HK-2 (cell line): Measurements from ENCODE around the gene PRAMEF17.
"Not testable (repeated sequence)": the region's sequence is repeated elsewhere in the genome, so short reads cannot be mapped to it uniquely, and the experiment has no call there.

Experiments used
- DNase-seq: peaks from one replicate; pipeline ENCODE4 v3.0.0-alpha.2; 2018; ENCODE audit not compliant: unreplicated experiment

The PRAMEF17 gene, protein sequence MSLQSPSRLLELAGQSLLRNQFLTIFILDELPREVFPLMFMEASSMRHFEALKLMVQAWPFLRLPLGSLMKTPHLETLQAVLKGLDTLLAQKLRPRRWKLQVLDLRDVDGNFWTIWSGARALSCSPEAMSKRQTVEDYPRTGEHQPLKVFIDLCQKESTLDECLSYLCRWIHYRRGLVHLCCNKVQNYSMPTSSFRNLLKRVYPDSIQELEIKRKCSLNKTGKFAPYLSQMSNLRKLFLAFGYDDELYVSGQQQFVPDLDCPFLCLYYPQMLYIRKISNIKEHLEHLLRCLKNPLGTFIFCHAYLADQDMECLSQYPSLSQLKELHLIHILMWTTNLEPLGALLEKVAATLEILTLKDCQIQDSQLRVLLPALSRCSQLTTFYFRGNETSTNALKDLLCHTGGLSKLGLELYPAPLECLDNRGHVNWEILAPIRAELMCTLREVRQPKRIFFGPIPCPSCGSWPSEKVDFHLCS

DNA sequence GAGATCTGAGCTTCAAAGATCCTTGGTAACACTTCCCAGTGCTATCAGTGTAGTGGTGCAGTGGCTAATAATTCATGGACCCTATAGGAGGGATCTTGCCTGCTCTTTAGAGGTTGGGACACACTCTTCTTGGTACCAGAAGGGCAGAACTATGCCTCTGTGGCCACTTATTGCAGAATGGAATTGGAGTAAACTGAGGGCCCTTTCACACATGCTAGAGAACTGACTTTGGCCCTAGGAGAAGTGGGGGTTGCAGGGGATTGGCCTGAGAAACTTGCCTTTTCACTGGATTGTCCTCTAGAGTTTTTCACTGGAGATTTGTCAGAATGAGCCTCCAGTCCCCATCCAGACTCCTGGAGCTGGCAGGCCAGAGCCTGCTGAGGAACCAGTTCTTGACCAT is at the start of gene PRAMEF17:
PRAMEF17 (plus strand) TSS at position 301 of the 400 bp plus-strand sequence; CDS start at position 327, 26 bp downstream.
- not testable (repeated sequence) for DNase-seq

DNA sequence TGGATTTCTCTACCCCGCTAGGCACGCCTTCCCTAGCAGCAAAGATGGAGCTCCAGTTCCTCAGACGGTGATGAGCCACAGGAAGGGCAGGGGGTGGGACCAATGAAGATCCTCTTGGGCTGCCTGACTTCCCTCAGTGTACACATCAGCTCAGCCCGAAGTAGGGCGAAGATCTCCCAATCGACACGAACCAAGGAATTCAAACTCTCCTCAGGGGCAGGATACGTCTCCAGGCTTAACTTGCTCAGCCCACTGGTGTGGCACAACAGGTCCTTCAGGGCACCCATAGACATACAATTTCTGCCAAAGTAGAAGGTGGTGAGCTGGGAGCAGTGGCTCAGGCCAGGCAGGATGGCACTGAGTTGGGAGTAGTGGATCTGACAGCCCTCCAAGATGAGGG is 46.9 kb upstream of the PRAMEF17 start:
- DNase-seq, result not testable (repeated sequence)

DNA sequence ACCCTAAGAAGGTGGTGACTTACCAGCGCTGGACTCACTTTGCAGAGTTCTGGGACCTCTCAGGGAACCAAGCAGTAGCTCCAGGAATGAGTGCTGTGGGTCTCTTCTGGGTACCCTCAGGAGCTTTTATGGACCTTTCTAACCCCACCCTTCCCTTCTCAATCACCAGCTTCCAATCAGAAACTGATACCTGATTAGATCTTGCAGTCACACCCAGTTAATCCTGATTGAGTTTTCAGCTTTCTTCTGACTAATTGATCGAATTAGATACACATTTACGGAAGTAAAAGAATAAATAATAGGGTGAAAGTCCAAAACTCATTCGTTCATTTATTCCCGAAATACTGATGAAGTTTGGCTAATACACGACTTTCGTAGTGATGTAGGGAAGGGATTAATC is 42.4 kb upstream of the PRAMEF17 start, which contains the start of gene PRAMEF14:
PRAMEF14 (minus strand) TSS at position 101 of the 400 bp plus-strand sequence. CDS start 1,820 bp downstream, outside the sequence.
- not testable (repeated sequence) for DNase-seq

DNA sequence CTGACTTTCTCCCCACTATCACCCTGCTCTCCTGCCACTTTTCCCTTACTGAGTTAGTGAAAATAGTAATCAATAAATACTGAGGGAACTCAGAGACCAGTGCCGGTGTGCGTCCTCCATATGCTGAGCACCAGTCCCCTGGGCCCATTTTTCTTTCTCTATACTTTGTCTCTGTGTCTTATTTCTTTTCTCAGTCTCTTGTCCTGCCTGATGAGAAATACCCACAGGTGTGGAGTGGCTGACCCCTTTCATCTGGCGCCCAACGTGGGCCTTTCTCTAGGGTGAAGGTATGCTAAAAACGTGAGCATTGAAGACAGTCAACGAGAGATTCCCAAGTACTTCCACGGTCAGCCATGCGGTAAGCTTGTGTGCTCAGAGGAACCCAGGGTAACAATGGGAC is 36.0 kb upstream of the PRAMEF17 start:
- DNase-seq, result not testable (repeated sequence)

DNA sequence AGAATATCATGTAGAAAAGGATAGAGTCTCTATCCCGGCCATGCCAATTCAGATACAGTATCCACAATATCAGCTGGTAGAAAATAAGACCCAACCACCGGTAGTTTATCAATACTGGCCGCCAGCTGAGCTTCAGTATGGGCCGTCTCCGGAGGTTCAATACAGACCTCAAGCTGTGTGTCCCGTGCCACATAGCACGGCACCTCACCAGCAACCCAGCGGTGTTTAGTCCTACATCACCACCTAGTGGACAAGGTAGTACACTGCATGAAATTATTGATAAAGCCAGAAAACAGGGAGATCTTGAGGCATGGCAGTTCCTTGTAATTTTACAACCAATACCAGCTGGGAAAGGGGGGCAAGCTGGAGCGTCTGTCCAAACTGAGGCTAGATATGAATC is 35.0 kb upstream of the PRAMEF17 start:
- DNase-seq, result not testable (repeated sequence)

DNA sequence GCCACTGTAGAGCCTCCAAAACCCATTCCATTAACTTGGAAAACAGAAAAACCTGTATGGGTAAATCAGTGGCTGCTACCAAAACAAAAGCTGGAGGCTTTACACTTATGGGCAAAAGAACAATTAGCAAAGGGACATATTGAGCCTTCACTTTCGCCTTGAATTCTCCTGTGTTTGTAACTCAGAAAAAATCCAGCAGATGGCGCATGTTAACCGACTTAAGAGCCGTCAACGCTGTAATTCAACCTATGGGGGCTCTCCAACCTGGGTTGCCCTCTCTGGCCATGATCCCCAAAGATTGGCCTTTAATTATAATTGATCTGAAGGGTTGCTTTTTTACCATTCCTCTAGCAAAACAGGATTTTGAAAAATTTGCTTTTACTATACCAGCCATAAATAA is 32.7 kb upstream of the PRAMEF17 start:
- peak; percentile 8 for DNase-seq

DNA sequence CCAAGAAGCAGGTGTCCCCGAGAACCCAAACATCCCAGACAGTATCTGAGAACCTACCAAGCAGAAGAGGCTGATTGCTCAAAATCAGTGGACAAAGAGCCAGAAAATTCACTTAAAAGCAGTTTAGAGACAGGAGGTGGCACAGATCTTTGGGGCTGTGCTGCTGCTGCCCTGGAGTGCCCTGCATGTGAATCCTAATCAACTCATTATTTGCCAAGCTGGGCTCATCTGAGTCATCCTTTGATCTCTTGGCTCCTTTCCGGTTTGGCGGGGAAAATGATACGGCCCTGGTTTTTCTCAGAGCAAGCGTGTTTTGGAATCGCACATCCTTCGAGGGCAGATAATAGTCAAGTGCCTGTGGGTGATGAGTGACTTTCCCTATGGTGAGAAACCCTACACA is 27.1 kb upstream of the PRAMEF17 start:
- DNase-seq, result not testable (repeated sequence)

DNA sequence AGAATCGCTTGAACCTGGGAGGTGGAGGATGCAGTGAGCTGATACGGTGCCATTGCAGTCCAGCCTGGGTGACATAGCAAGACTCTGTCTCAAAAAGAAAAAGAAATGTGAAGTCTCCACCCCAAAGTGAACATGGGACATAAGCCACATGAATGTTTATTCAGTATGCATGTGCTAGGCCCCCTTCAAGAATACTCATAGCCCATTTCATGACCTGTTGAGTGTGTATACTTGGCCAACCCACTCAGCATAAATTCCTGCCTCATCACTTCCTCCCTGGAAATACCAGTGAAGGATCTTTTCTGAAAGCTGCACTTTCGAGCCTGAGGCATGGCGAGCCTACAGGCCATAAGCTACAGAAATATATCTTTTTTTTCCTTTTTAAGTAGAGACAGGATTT is 24.5 kb upstream of the PRAMEF17 start:
- DNase-seq, result not testable (repeated sequence)

DNA sequence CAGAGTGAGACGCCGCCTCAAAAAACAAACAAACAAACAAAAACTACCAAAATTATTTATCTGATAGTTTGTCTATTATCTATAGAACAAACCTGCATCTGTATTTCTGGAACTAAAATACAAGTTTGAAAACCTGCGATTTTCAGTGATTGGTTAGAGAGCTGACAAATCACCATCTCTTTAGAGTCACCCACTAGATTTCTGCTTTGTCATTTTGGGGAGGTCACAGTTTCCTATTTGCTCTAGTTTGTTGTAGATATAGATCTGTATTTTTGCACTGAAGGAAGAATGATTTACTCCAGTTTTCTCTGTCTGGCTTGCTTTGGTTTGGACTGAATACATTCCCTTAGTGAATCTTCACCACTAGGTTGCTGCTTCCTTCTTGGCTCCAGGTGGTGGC is 22.9 kb upstream of the PRAMEF17 start:
- DNase-seq, result not testable (repeated sequence)

DNA sequence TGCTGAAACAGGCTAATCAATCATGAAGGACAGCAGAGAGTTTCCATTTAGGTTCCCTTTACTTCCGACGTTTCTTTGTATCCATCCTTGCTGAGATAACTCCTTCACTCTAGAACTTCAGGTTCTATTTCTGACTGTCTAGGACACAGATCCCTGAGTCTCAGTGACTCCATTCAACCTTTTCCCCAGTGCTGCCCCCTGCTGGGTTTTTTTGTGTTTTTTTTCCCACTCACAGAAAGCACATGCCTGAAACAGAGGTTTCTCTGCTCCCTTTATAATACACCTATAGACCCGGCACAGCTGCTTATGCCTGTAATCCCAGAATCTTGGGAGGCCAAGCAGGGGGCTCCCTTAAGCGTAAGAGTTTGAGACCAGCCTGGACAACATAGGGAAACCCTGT is 20.9 kb upstream of the PRAMEF17 start:
- peak; percentile 6 for DNase-seq

DNA sequence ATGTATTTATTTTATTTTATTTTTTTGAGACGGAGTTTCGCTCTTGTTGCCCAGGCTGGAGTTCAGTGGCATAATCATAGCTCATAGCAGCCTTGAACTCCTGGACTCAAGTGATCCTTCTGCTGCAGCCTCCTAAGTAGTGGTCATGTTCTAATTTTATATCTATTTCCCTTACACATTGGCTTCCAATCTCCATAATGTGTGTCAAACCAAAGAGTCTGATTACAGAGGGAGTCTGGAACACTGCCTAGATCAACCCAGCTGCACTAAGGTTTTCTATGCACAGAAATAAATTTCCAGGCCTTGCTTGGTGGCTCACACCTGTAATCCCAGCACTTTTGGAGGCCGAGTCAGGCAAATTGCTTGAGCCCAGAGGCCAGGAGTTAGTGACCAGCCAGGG is 10.4 kb upstream of the PRAMEF17 start:
- not testable (repeated sequence) for DNase-seq

DNA sequence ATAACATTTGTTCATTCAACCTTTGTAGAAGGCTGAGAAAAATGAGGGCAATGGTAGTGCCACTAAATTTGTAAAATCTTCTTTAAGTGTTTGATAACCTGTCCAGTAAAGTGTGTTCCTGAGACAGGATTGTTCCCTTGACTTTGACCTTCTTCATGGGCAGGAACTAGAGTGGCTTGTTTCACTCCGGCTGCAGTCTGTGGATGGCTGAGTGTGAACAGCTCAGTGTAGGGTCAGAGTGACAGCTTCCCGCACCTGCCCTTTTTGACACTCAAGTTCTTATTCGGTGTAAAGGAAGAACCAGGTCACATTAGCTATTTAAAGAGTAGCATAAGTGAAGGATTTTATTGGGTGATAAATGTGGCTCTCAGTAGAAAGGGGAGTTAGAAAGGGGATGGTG is 9.1 kb upstream of the PRAMEF17 start:
- DNase-seq, result not testable (repeated sequence)

DNA sequence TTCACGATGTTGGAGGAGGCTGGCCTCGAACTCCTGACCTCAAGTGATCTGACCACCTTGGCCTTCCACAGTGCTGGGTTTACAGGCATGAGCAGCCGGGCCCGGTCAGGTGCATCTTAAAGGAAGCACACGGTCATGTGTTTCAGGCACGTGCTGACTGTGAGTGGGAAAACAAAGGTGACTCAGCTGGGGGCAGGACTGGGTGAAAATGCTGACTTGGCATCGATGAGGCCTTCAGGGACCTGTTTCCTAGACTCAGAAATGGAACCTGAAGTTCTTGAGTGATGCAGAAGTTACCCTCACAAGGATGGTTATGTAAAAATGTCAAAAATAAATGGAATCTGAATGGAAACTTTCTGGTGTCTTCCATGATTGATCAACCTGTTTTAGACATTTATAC is 3.6 kb downstream of the PRAMEF17 start:
- not testable (repeated sequence) for DNase-seq

DNA sequence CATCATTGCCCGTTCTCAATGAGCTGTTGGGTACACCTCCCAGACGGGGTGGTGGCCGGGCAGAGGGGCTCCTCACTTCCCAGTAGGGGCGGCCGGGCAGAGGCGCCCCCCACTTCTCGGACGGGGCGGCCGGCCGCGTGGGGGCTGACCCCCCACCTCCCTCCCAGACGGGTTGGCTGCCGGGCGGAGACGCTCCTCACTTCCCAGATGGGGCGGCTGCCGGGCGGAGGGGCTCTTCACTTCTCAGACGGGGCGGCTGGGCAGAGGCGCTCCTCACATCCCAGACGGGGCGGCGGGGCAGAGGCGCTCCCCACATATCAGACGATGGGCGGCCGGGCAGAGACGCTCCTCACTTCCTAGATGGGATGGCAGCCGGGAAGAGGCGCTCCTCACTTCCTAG is 5.3 kb downstream of the PRAMEF17 start:
- not testable (repeated sequence) for DNase-seq

DNA sequence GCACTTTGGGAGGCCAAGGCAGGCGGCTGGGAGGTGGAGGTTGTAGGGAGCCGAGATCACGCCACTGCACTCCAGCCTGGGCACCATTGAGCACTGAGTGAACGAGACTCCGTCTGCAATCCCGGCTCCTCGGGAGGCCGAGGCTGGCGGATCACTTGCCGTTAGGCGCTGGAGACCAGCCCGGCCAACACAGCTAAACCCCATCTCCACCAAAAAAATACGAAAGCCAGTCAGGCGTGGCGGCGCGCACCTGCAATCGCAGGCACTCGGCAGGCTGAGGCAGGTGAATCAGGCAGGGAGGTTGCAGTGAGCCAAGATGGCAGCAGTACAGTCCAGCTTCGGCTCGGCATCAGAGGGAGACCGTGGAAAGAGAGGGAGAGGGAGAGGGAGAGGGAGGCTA is 5.9 kb downstream of the PRAMEF17 start:
- not testable (repeated sequence) for DNase-seq

DNA sequence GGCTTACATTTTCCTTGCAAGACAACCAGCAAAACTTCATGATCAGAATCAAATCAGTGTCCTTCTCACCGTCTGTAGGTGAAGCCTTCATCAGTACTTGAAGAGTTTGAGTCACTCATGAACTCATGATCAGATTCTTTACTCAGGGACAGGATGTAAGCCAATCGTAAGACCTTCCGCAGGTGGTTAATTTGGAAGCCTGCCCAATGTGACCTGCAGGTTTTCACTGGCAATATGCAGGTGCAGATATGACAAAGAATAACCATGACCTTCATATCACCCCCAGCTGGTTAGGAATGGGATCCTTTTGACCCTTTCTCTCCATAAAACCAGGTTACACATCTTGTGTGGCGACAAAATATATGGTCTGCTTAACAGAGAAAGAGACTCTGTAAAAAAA is 18.4 kb downstream of the PRAMEF17 start:
- no peak for DNase-seq

DNA sequence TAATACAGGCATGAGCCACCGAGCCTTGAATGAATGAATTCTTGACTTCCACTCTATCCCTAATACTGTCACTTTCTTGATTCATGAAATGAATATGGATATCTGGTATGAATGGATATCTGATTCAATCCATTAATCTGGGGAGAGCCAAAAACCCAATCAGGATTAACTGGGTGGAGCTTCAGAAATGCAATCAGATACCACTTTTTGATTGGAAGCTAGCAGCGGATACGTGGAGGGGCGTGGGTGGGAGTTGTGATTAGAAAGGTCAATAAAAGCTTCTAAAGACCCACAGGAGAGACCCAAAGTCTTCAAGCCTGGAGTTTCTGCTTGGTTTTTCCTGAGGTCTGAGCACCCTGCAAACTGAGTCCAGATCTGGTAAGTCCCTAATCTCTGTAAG is 20.7 kb downstream of the PRAMEF17 start, which contains the start of gene PRAMEF20:
PRAMEF20 (plus strand) TSS at position 301 of the 400 bp plus-strand sequence. CDS start 5,905 bp downstream, outside the sequence.
- not testable (repeated sequence) for DNase-seq

DNA sequence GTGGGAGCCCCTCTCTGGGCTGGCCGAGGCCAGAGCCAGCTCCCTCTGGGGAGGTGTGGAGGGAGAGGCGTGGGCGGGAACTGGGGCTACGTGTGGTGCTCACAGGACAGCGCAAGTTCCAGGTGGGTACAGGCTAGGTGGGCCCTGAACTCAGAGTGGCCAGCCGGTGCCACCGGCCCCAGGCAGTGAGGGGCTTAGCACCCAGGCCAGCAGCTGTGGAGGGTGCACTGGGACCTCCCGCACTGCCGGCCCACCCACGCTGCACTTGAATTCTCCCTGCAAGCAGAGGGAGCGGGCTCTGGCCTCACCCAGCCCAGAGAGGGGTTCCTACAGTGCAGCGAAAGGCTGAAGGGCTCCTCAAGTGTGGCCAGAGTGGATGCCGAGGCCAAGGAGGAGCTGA is 41.1 kb downstream of the PRAMEF17 start:
- DNase-seq, result no peak

DNA sequence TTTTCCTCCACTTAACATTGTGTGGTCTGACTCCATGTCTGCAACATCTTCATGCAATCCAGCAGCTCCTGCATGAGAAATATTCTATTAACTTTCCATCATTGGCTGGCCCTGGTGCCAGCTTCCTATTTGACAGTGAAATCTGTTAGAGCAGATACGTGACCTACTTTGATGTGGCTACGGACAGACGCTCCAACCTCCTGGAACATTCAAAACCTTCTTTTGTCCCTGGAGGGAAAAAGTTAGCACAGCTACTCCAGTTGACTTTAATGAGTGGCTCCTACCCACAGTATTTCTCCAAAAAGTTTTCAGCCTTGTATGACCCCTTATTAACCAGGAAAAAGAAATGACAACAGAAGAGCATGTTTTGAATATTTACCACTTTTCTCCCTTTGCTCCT is 42.8 kb downstream of the PRAMEF17 start:
- no peak for DNase-seq

DNA sequence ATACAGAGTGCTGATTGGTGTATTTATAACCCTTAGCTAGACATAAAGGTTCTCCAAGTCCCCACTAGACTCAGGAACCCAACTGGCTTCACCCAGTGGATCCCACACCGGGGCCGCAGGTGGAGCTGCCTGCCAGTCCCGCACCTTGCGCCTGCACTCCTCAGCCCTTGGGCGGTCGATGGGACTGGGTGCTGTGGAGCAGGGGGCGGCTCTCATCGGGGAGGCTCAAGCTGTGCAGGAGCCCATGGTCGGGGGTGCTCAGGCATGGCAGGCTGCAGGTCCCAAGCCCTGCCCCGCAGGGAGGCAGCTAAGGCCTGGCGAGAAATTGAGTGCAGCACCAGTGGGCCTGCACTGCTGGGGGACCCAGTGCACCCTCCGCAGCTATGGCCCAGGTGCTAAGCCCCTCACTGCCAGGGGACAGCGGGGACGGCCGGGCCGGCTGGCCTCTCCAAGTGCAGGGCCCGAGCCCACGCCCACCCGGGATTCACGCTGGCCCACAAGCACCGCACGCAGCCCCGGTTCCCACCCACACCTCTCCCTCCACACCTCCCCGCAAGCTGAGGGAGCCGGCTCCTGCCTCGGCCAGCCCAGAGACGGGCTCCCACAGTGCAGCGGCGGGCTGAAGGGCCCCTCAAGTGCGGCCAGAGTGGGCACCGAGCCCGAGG is 44.4 kb downstream of the PRAMEF17 start:
- not testable (repeated sequence) for DNase-seq

DNA sequence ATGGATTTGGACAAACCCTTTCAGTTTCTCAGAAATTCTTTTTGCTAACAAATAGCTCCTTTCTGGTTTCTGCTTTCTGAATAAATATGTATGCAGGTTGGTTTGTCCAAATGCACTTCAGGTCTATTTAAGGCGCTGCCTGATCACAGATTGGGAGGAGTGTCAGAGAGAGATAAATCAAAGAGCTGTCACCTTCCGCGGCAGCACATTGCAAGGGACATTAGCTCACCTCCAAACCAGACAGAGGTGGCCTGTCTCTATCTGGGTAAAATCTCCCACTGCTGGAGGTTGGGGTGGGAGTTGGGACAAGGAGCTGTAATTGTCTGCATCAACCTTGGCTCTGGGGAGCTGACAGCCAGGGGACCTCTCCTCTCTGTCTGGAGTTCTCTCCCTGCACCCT is 46.0 kb downstream of the PRAMEF17 start:
- no peak for DNase-seq

DNA sequence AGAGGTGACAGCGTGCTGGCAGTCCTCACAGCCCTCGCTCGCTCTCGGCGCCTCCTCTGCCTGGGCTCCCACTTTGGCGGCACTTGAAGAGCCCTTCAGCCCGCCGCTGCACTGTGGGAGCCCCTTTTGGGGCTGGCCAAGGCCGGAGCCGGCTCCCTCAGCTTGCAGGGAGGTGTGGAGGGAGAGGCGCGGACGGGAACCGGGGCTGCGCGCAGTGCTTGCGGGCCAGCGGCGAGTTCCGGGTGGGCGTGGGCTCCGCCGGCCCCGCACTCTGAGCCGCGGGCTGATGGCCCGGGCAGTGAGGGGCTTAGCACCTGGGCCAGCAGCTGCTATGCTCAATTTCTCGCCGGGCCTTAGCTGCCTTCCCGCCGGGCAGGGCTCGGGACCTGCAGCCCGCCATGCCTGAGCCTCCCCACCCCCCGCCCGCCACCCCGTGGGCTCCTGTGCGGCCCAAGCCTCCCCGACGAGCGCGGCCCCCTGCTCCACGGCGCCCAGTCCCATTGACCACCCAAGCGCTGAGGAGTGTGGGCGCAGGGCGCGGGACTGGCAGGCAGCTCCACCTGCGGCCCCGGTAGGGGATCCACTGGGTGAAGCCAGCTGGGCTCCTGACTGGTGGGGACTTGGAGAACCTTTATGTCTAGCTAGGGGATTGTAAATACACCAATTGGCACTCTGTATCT is 49.8 kb downstream of the PRAMEF17 start:
- DNase-seq, result not testable (repeated sequence)
